22Rv1 (cell line): ENCODE measurements around the gene TOMM20L.

Experiments used
- CTCF ChIP-seq: fragments of 450-650 bp; IDR thresholded peaks from 2 replicates; pipeline ENCODE4 v1.5.1; 2017; ENCODE audit warnings: mild to moderate bottlenecking
- ZFX ChIP-seq: fragments of 450-650 bp; IDR thresholded peaks from 2 replicates; pipeline ENCODE4 v1.6.1; 2017; ENCODE audit warnings: antibody characterized with exemption, borderline replicate concordance

- TF ChIP-seq CTCF (no peak), ZFX (no peak)
Measured at GRCh38 chr14:58397156-58397555, 1.4 kb downstream of the TOMM20L start.
